SK-N-SH treated with all-trans-retinoic acid at 6 μM for 48 hours (cell line): ENCODE results near the gene LCNL1.

Experiments
- ATAC-seq: fragments of 200-7000 bp; cut with Tn5 transposase; 3 replicates; pipeline ENCODE4 v1.9.1; 2020; ENCODE audit warnings: mild to moderate bottlenecking, moderate library complexity
- ARNTL ChIP-seq: fragments of 450-650 bp; formaldehyde crosslinking; IDR thresholded peaks from 2 replicates; pipeline ENCODE4 v1.5.0; 2020; ENCODE audit warnings: low read depth, mild to moderate bottlenecking, moderate library complexity, borderline replicate concordance
- BACH2 ChIP-seq: fragments of 250-450 bp; sonication (Bioruptor Pico); IDR thresholded peaks from 2 replicates; pipeline ENCODE4 v1.9.0; 2021; ENCODE audit warnings: mild to moderate bottlenecking, borderline replicate concordance
- CSRNP3 ChIP-seq: fragments of 250-450 bp; sonication (Bioruptor Pico); IDR thresholded peaks from 2 replicates; pipeline ENCODE4 v1.5.1; 2021; ENCODE audit warnings: mild to moderate bottlenecking, moderate library complexity
- ESRRG ChIP-seq: fragments of 250-450 bp; sonication (Bioruptor Pico); IDR thresholded peaks from 2 replicates; pipeline ENCODE4 v1.6.1; 2021; ENCODE audit warnings: mild to moderate bottlenecking
- GLIS3 ChIP-seq: fragments of 250-450 bp; sonication (Bioruptor Pico); IDR thresholded peaks from 2 replicates; pipeline ENCODE4 v1.5.0; 2020; ENCODE audit warnings: mild to moderate bottlenecking, moderate library complexity
- ISL1 ChIP-seq: fragments of 250-450 bp; sonication (Bioruptor Pico); IDR thresholded peaks from 2 replicates; pipeline ENCODE4 v2.1.2; 2022; ENCODE audit warnings: mild to moderate bottlenecking, moderate library complexity
- OSR1 ChIP-seq: fragments of 250-450 bp; sonication (Bioruptor Pico); IDR thresholded peaks from 2 replicates; pipeline ENCODE4 v1.8.0; 2022; ENCODE audit warnings: moderate library complexity, mild to moderate bottlenecking, inconsistent platforms
- PATZ1 ChIP-seq: fragments of 250-450 bp; sonication (Bioruptor Pico); IDR thresholded peaks from 2 replicates; pipeline ENCODE4 v1.8.0; 2020; ENCODE audit warnings: mild to moderate bottlenecking, moderate library complexity, borderline replicate concordance
- POU6F1 ChIP-seq: fragments of 250-450 bp; sonication (Bioruptor Pico); IDR thresholded peaks from 2 replicates; pipeline ENCODE4 v1.8.0; 2021; ENCODE audit warnings: low read depth, mild to moderate bottlenecking, moderate library complexity, borderline replicate concordance
- RARB ChIP-seq: fragments of 250-450 bp; sonication (Bioruptor Pico); IDR thresholded peaks from 2 replicates; pipeline ENCODE4 v1.8.0; 2021; ENCODE audit warnings: mild to moderate bottlenecking, moderate library complexity
- SNAI2 ChIP-seq: fragments of 250-450 bp; sonication (Bioruptor Pico); IDR thresholded peaks from 2 replicates; pipeline ENCODE4 v1.5.0; 2020; ENCODE audit warnings: mild to moderate bottlenecking, moderate library complexity
- TCF4 ChIP-seq: fragments of 250-450 bp; sonication (Bioruptor Pico); IDR thresholded peaks from 2 replicates; pipeline ENCODE4 v1.8.0; 2021; ENCODE audit warnings: mild to moderate bottlenecking, moderate library complexity, borderline replicate concordance
- TSHZ2 ChIP-seq: fragments of 250-450 bp; sonication (Bioruptor Pico); IDR thresholded peaks from 2 replicates; pipeline ENCODE4 v1.5.0; 2020; ENCODE audit warnings: mild to moderate bottlenecking, moderate library complexity
- ZC3H10 ChIP-seq: fragments of 250-450 bp; sonication (Bioruptor Pico); IDR thresholded peaks from 2 replicates; pipeline ENCODE4 v1.5.1; 2021; ENCODE audit warnings: mild to moderate bottlenecking, moderate library complexity
- ZFP3 ChIP-seq: fragments of 250-450 bp; sonication (Bioruptor Pico); IDR thresholded peaks from 2 replicates; pipeline ENCODE4 v1.5.0; 2020; ENCODE audit warnings: mild to moderate bottlenecking, moderate library complexity
- ZNF565 ChIP-seq: fragments of 450-650 bp; formaldehyde crosslinking; conservative IDR thresholded peaks from 2 replicates; pipeline ENCODE4 v1.5.0; 2020; ENCODE audit warnings: low read depth, mild to moderate bottlenecking, moderate library complexity
- ZNF8 ChIP-seq: fragments of 450-650 bp; formaldehyde crosslinking; IDR thresholded peaks from 2 replicates; pipeline ENCODE4 v1.5.0; 2020; ENCODE audit warnings: mild to moderate bottlenecking, moderate library complexity

The LCNL1 gene

GRCh38 chr9:136943291-136944211 lies 39.2 kb upstream of the LCNL1 start:
- no peak for TF ChIP-seq RARB (CRISPR knock-in tag)
- no peak for TF ChIP-seq SNAI2 (CRISPR knock-in tag)
- TF ChIP-seq ISL1 (CRISPR knock-in tag), result no peak
- TF ChIP-seq TCF4 (CRISPR knock-in tag), result no peak
- TF ChIP-seq CSRNP3, result no peak
- no peak for TF ChIP-seq POU6F1 (CRISPR knock-in tag)
- no peak for TF ChIP-seq ARNTL (CRISPR knock-in tag)
- no peak for TF ChIP-seq ESRRG
- TF ChIP-seq ZNF8 (CRISPR knock-in tag), result no peak
- TF ChIP-seq ZC3H10 (CRISPR knock-in tag), result no peak
- TF ChIP-seq TSHZ2 (CRISPR knock-in tag), result no peak
- no peak for TF ChIP-seq ZNF565
- no peak for TF ChIP-seq PATZ1 (CRISPR knock-in tag)
- ATAC-seq, result peak; percentile 42

- peak; percentile 48 for ATAC-seq
- TF ChIP-seq ZFP3, result no peak
- TF ChIP-seq OSR1 (CRISPR knock-in tag), result no peak
- no peak for TF ChIP-seq RARB (CRISPR knock-in tag)
- no peak for TF ChIP-seq ARNTL (CRISPR knock-in tag)
- TF ChIP-seq ESRRG, result no peak
- TF ChIP-seq ZNF565, result no peak
- no peak for TF ChIP-seq TCF4 (CRISPR knock-in tag)
- TF ChIP-seq CSRNP3, result no peak
These were observed 38.6 kb upstream of the LCNL1 start for GRCh38 chr9:136944212-136944518.

- TF ChIP-seq ARNTL (CRISPR knock-in tag), result no peak
- TF ChIP-seq ZFP3, result peak; percentile 56; the same call in 1 of the 2 replicates
- TF ChIP-seq BACH2 (CRISPR knock-in tag), result no peak
- 0 out of 2 replicates have a peak, but pooled peaks have one; percentile 54 for TF ChIP-seq GLIS3
- ATAC-seq, result peak; percentile 63
These were observed 38.1 kb upstream of the LCNL1 start, which contains the start of the genes C8G and FBXW5 for GRCh38 chr9:136944519-136945332. Gene C8G, plus strand, starts transcription at chr9:136945243. Its CDS starts 78 bp downstream, at chr9:136945321. Gene FBXW5, minus strand, starts transcription at chr9:136944738. Its CDS starts 655 bp downstream, at chr9:136944083.
